Measurements from ENCODE around the gene FLG2.

DNA sequence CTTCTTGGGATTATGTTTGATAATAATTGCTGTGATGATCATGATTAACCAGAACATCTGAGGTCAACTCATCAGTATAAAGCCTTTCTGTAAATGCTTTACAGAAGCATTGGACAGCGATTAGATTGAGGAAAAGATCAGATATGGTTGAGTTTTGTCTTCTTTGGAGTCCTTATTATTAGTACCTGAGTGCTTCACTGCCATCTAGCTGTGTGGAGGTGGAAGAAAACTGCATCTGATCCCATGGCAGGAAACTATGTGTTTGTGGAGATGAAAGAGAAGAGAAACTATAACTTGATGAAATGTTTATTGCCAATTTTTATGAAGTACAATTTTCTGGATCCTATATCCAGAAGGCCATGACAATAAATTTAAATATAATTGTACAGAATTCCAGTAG, 11.4 kb downstream of the FLG2 start:
- TF ChIP-seq CTCF (IDR thresholded peaks at IDR 0.05) (peak; percentile 59), ZFX (IDR thresholded peaks at IDR 0.05; ENCODE audit: borderline replicate concordance) (no peak)

All from 22Rv1 (cell line).